HepG2 (cell line): Measurements from ENCODE around the gene ZBTB48. TPM values are rescaled to one million over a fixed set of nuclear protein-coding genes. Genes with fewer than 3 reads are reported as not detected.
A peak's percentile ranks its signal among the peaks of the same experiment; 100 is the strongest.

Source experiments
- ARNT2 ChIP-seq: sonication (generic); formaldehyde crosslinking; IDR thresholded peaks from 2 replicates; pipeline ENCODE4 v1.8.0; 2022; ENCODE audit warnings: mild to moderate bottlenecking, low read depth, missing genetic modification reagents, moderate library complexity
- BORCS8-MEF2B ChIP-seq: sonication (generic); formaldehyde crosslinking; IDR thresholded peaks from 2 replicates; pipeline ENCODE4 v1.8.0; 2022; ENCODE audit warnings: mild to moderate bottlenecking, missing genetic modification reagents
- BRF2 ChIP-seq: sonication (generic); formaldehyde crosslinking; IDR thresholded peaks from 2 replicates; pipeline ENCODE4 v1.8.1; 2022; ENCODE audit warnings: mild to moderate bottlenecking, missing genetic modification reagents
- CCDC6 ChIP-seq: sonication (generic); formaldehyde crosslinking; IDR thresholded peaks from 2 replicates; pipeline ENCODE4 v1.8.1; 2022; ENCODE audit warnings: mild to moderate bottlenecking, missing genetic modification reagents, moderate library complexity
- DBP ChIP-seq: sonication (generic); formaldehyde crosslinking; IDR thresholded peaks from 2 replicates; pipeline ENCODE4 v1.4.0; 2020; ENCODE audit warnings: missing genetic modification reagents; ENCODE audit errors: not compliant biosample characterization
- ELF1 ChIP-seq: sonication (generic); formaldehyde crosslinking; IDR thresholded peaks from 2 replicates; pipeline ENCODE4 v1.4.0; 2020; ENCODE audit warnings: missing genetic modification reagents
- GABPB1 ChIP-seq: IDR thresholded peaks from 2 replicates; pipeline ENCODE4 v1.6.1; 2016; ENCODE audit warnings: mild to moderate bottlenecking, missing genetic modification reagents, moderate library complexity, missing compliant biosample characterization
- HNF4G ChIP-seq, 2 experiments: sonication (generic) in 1 of 2; formaldehyde crosslinking in 1 of 2; IDR thresholded peaks; 2 replicates each; pipeline versions ENCODE4 v1.4.0 to v1.6.1; 2011 to 2020; ENCODE audit warnings: borderline replicate concordance in 2 of 2, low read depth in 2 of 2, mild to moderate bottlenecking in 2 of 2, low read length in 1 of 2, missing genetic modification reagents in 1 of 2, moderate library complexity in 1 of 2
- KLF11 ChIP-seq: IDR thresholded peaks from 2 replicates; pipeline ENCODE4 v1.6.1; 2016; ENCODE audit warnings: missing compliant biosample characterization
- MED1 ChIP-seq: sonication (generic); formaldehyde crosslinking; IDR thresholded peaks from 2 replicates; pipeline ENCODE4 v1.4.0; 2020; ENCODE audit warnings: missing genetic modification reagents
- POGZ ChIP-seq: sonication (generic); formaldehyde crosslinking; IDR thresholded peaks from 2 replicates; pipeline ENCODE4 v1.4.0; 2020; ENCODE audit warnings: mild to moderate bottlenecking, missing genetic modification reagents
- STAG1 ChIP-seq: sonication (generic); formaldehyde crosslinking; IDR thresholded peaks from 2 replicates; pipeline ENCODE4 v1.4.0; 2020; ENCODE audit warnings: missing genetic modification reagents
- TP53 ChIP-seq: sonication (generic); formaldehyde crosslinking; conservative IDR thresholded peaks from 2 replicates; pipeline ENCODE4 v1.4.0; 2020; ENCODE audit warnings: missing genetic modification reagents
- ZBTB25 ChIP-seq: IDR thresholded peaks from 2 replicates; pipeline ENCODE4 v1.6.1; 2018; ENCODE audit warnings: missing genetic modification reagents
- ZMYM4 ChIP-seq: sonication (generic); formaldehyde crosslinking; IDR thresholded peaks from 2 replicates; pipeline ENCODE4 v1.8.1; 2023; ENCODE audit warnings: mild to moderate bottlenecking, missing genetic modification reagents
- ZNF550 ChIP-seq: sonication (generic); formaldehyde crosslinking; IDR thresholded peaks from 2 replicates; pipeline ENCODE4 v1.4.0; 2020; ENCODE audit warnings: mild to moderate bottlenecking, missing genetic modification reagents, borderline replicate concordance
- ZNF616 ChIP-seq: sonication (generic); formaldehyde crosslinking; IDR thresholded peaks from 2 replicates; pipeline ENCODE4 v1.5.0; 2020; ENCODE audit warnings: low read depth, mild to moderate bottlenecking, missing genetic modification reagents
- ZNF691 ChIP-seq: sonication (generic); formaldehyde crosslinking; IDR thresholded peaks from 2 replicates; pipeline ENCODE4 v1.4.0; 2020; ENCODE audit warnings: missing genetic modification reagents, low read depth, mild to moderate bottlenecking, borderline replicate concordance
- ZNF740 ChIP-seq: sonication (generic); formaldehyde crosslinking; IDR thresholded peaks from 2 replicates; pipeline ENCODE4 v1.4.0; 2020; ENCODE audit warnings: missing genetic modification reagents
- ZNF776 ChIP-seq: sonication (generic); formaldehyde crosslinking; IDR thresholded peaks from 2 replicates; pipeline ENCODE4 v1.4.0; 2020; ENCODE audit warnings: mild to moderate bottlenecking, missing genetic modification reagents
- ZNF788 ChIP-seq: sonication (generic); formaldehyde crosslinking; IDR thresholded peaks from 2 replicates; pipeline ENCODE4 v1.5.0; 2020; ENCODE audit warnings: mild to moderate bottlenecking, missing genetic modification reagents, borderline replicate concordance
- ZSCAN5A ChIP-seq: sonication (generic); formaldehyde crosslinking; IDR thresholded peaks from 2 replicates; pipeline ENCODE4 v1.8.0; 2022; ENCODE audit warnings: mild to moderate bottlenecking, missing genetic modification reagents, borderline replicate concordance
- ZZZ3 ChIP-seq: sonication (generic); formaldehyde crosslinking; IDR thresholded peaks from 2 replicates; pipeline ENCODE4 v1.4.0; 2020; ENCODE audit warnings: missing genetic modification reagents, mild to moderate bottlenecking, borderline replicate concordance
- polyA plus RNA-seq, 8 experiments: library from polyadenylated mRNA; depleted of rRNA in 3 of 8; stranded (reverse) in 7 of 8; unstranded in 1 of 8; fragments of >200 nt; fragmentation: Illumina TruSeq in 4 of 8; extraction: Trizol in 4 of 8; gene quantifications; 2 replicates each; pipeline versions ENCODE4 v1.2.1 to v1.2.3, GENCODE V29; 2011 to 2016; ENCODE audit warnings: low read depth in 4 of 8, missing spikeins in 1 of 8, mixed read lengths in 1 of 8; ENCODE audit not compliant: insufficient read depth in 1 of 8
- total RNA-seq, 5 experiments: library from RNA; depleted of rRNA; stranded (reverse); fragments of >200 nt; fragmentation: Illumina TruSeq; extraction: Trizol; gene quantifications; 2 replicates each; pipeline ENCODE4 v1.2.3, GENCODE V29; 2016; ENCODE audit warnings: low read depth in 1 of 5

Gene ZBTB48
- total and polyA plus RNA-seq, 2 of the 13 experiments (the other 11 are each of a cell fraction or from before 2014, with no cell fraction given), result 13.0 to 17.1 TPM

- TF ChIP-seq GABPB1 (peak; percentile 30; the same call in 1 of the 2 replicates), ZZZ3 (CRISPR knock-in tag) (no peak), STAG1 (CRISPR knock-in tag) (peak; percentile 13; the same call in 1 of the 2 replicates), MED1 (CRISPR knock-in tag) (peak; percentile 2; the same call in 1 of the 2 replicates), POGZ (no peak), CCDC6 (CRISPR knock-in tag) (peak; percentile 16; the same call in 1 of the 2 replicates), TP53 (CRISPR knock-in tag) (peak; percentile 73; the same call in 1 of the 2 replicates), ZBTB25 (CRISPR knock-in tag) (0 out of 2 replicates have a peak, but pooled peaks have one; percentile 3), BORCS8-MEF2B (CRISPR knock-in tag) (peak; percentile 19; the same call in 1 of the 2 replicates), ZSCAN5A (CRISPR knock-in tag) (no peak), ARNT2 (CRISPR knock-in tag) (peak; percentile 65; the same call in 1 of the 2 replicates), ZNF788 (CRISPR knock-in tag) (peak; percentile 74), ZNF550 (CRISPR knock-in tag) (0 out of 2 replicates have a peak, but pooled peaks have one; percentile 79), ZNF776 (CRISPR knock-in tag) (peak; percentile 82; the same call in 1 of the 2 replicates), BRF2 (CRISPR knock-in tag) (no peak), DBP (peak; percentile 66), ZNF691 (CRISPR knock-in tag) (0 out of 2 replicates have a peak, but pooled peaks have one; percentile 32), ELF1 (CRISPR knock-in tag) (no peak), HNF4G (IDR thresholded peaks at IDR 0.05; ENCODE audit: borderline replicate concordance, low read depth, low read length) (no peak), HNF4G (CRISPR knock-in tag; IDR thresholded peaks at IDR 0.05; ENCODE audit: borderline replicate concordance, low read depth) (peak; percentile 9; the same call in 1 of the 2 replicates), ZMYM4 (CRISPR knock-in tag) (peak; percentile 27; the same call in 1 of the 2 replicates), KLF11 (CRISPR knock-in tag) (no peak), ZNF740 (CRISPR knock-in tag) (peak; percentile 5; the same call in 1 of the 2 replicates), ZNF616 (CRISPR knock-in tag) (peak; percentile 87)
Observed at GRCh38 chr1:6601923-6602668, 22.3 kb downstream of the ZBTB48 start (continued).
